WERI-Rb-1 (cell line): Measurements from ENCODE around the gene MLPH.

Source experiments
- DNase-seq: peaks from one replicate; pipeline ENCODE4 v3.0.0-alpha.2; 2020
- H3K27ac ChIP-seq: fragments of 250-450 bp; sonication (Bioruptor Pico); 2 replicates; pipeline ENCODE4 v1.5.1; 2020; ENCODE audit warnings: mild to moderate bottlenecking, moderate library complexity
- H3K27me3 ChIP-seq: fragments of 250-450 bp; sonication (Bioruptor Pico); 2 replicates; pipeline ENCODE4 v1.5.1; 2021; ENCODE audit warnings: mild to moderate bottlenecking, low read depth, moderate library complexity; ENCODE audit not compliant: insufficient read depth, severe bottlenecking
- H3K36me3 ChIP-seq: fragments of 250-450 bp; sonication (Bioruptor Pico); 2 replicates; pipeline ENCODE4 v1.5.1; 2020; ENCODE audit warnings: mild to moderate bottlenecking, moderate library complexity
- H3K4me3 ChIP-seq: 2 replicates; pipeline ENCODE4 v1.5.1; 2011; ENCODE audit warnings: low read depth, mild to moderate bottlenecking, control low read depth, low read length
- H3K9me3 ChIP-seq: fragments of 250-450 bp; sonication (Bioruptor Pico); 2 replicates; pipeline ENCODE4 v1.5.1; 2021; ENCODE audit warnings: mild to moderate bottlenecking, moderate library complexity; ENCODE audit not compliant: severe bottlenecking
- CTCF ChIP-seq: IDR thresholded peaks from 2 replicates; pipeline ENCODE4 v1.5.1; 2011; ENCODE audit warnings: low read depth, mild to moderate bottlenecking, control low read depth, inconsistent platforms, low read length

Gene MLPH

GRCh38 chr2:237449193-237449881, 37.7 kb upstream of the MLPH start:
- Histone ChIP-seq H3K36me3 (no peaks in the 10 kb centered on the region), H3K27ac (no peak overlapping the region), H3K27me3 (peaks cover 95% of the 10 kb centered on the region), H3K4me3 (no peak overlapping the region), H3K9me3 (peaks cover 5% of the 10 kb centered on the region)
- TF ChIP-seq CTCF: no peak
- no peak for DNase-seq

GRCh38 chr2:237450108-237450507, 36.9 kb upstream of the MLPH start:
- Histone ChIP-seq H3K27me3 (peaks cover 95% of the 10 kb centered on the region), H3K36me3 (no peaks in the 10 kb centered on the region), H3K4me3 (no peak overlapping the region), H3K9me3 (peaks cover 5% of the 10 kb centered on the region), H3K27ac (no peak overlapping the region)
- no peak for DNase-seq
- TF ChIP-seq CTCF: no peak

GRCh38 chr2:237450583-237450982, 36.5 kb upstream of the MLPH start:
- no peak for TF ChIP-seq CTCF
- H3K9me3 ChIP-seq: peaks cover 5% of the 10 kb centered on the region
- H3K27me3 ChIP-seq: peaks cover 95% of the 10 kb centered on the region
- H3K27ac ChIP-seq: no peak overlapping the region
- H3K4me3 ChIP-seq: no peak overlapping the region
- DNase-seq: no peak
- no peaks in the 10 kb centered on the region for H3K36me3 ChIP-seq

- H3K27ac ChIP-seq: no peak overlapping the region
- H3K4me3 ChIP-seq: no peak overlapping the region
- H3K36me3 ChIP-seq: no peaks in the 10 kb centered on the region
- H3K9me3 ChIP-seq: peaks cover 5% of the 10 kb centered on the region
- peaks cover 95% of the 10 kb centered on the region for H3K27me3 ChIP-seq
- no peak for DNase-seq
- TF ChIP-seq CTCF: no peak
These were observed 35.2 kb upstream of the MLPH start for GRCh38 chr2:237451643-237452469.

- no peak for DNase-seq
- H3K36me3 ChIP-seq: no peaks in the 10 kb centered on the region
- H3K27ac ChIP-seq: no peak overlapping the region
- TF ChIP-seq CTCF: no peak
- H3K27me3 ChIP-seq: peaks cover 87% of the 10 kb centered on the region
- no peak overlapping the region for H3K4me3 ChIP-seq
- H3K9me3 ChIP-seq: peaks cover 5% of the 10 kb centered on the region
These were observed 34.2 kb upstream of the MLPH start for GRCh38 chr2:237452861-237453260.
